ENCODE data around the gene RCC1. TPM values are rescaled to one million over a fixed set of nuclear protein-coding genes. Genes with fewer than 3 reads are reported as not detected.
"Not testable (repeated sequence)": the region's sequence is repeated elsewhere in the genome, so short reads cannot be mapped to it uniquely, and the experiment has no call there.

Gene RCC1
- total RNA-seq, 1 donor from 2014 or later, result 23.8 TPM

- Histone ChIP-seq H3K9me3 (no peaks in the 10 kb centered on the region), H3K4me1 (no peaks in the 10 kb centered on the region), H3K27ac (no peak overlapping the region), H3K36me3 (peaks cover 0 to 15% of the 10 kb centered on the region in 2 donors), H3K27me3 (no peaks in the 10 kb centered on the region), H3K4me3 (no peak overlapping the region)
- intact Hi-C loops (cut with DNase I), result no loop called here
- no peak for DNase-seq (ENCODE audit: extremely low spot score in 2 of 2)
- no peak for TF ChIP-seq CTCF (IDR thresholded peaks at IDR 0.05)
- TF ChIP-seq POLR2AphosphoS5 (IDR thresholded peaks at IDR 0.05; ENCODE audit: insufficient read depth in 1 of 2, low read depth in 1 of 2), result no peak
- no peak for TF ChIP-seq POLR2A (IDR thresholded peaks at IDR 0.05)
These were observed 32.4 kb downstream of the RCC1 start for GRCh38 chr1:28538286-28538685.

GRCh38 chr1:28540651-28541050 is 34.8 kb downstream of the RCC1 start:
- Histone ChIP-seq H3K4me1 (no peaks in the 10 kb centered on the region), H3K4me3 (no peak overlapping the region), H3K27ac (no peak overlapping the region), H3K27me3 (no peaks in the 10 kb centered on the region), H3K9me3 (no peaks in the 10 kb centered on the region), H3K36me3 (peaks cover 0 to 10% of the 10 kb centered on the region in 2 donors)
- DNase-seq (ENCODE audit: extremely low spot score in 2 of 2), result no peak
- no peak for TF ChIP-seq POLR2A (IDR thresholded peaks at IDR 0.05)
- TF ChIP-seq CTCF (IDR thresholded peaks at IDR 0.05), result no peak
- TF ChIP-seq POLR2AphosphoS5 (IDR thresholded peaks at IDR 0.05; ENCODE audit: insufficient read depth in 1 of 2, low read depth in 1 of 2), result no peak
- intact Hi-C loops (cut with DNase I), result no loop called here

- H3K36me3 ChIP-seq; intact Hi-C loops (cut with DNase I); H3K4me1 ChIP-seq; H3K4me3 ChIP-seq; H3K9me3 ChIP-seq; H3K27me3 ChIP-seq; DNase-seq (ENCODE audit: extremely low spot score in 2 of 2); H3K27ac ChIP-seq: not testable (repeated sequence)
These were observed 35.7 kb downstream of the RCC1 start for GRCh38 chr1:28541414-28542015.

- intact Hi-C loops (cut with DNase I), result no loop called here
- TF ChIP-seq POLR2A (IDR thresholded peaks at IDR 0.05) (no peak), CTCF (IDR thresholded peaks at IDR 0.05) (no peak), POLR2AphosphoS5 (IDR thresholded peaks at IDR 0.05; ENCODE audit: insufficient read depth in 1 of 2, low read depth in 1 of 2) (no peak)
- Histone ChIP-seq H3K36me3 (no peaks in the 10 kb centered on the region), H3K27me3 (no peaks in the 10 kb centered on the region), H3K4me3 (no peak overlapping the region), H3K27ac (no peak overlapping the region), H3K4me1 (no peaks in the 10 kb centered on the region), H3K9me3 (no peaks in the 10 kb centered on the region)
- no peak for DNase-seq (ENCODE audit: extremely low spot score in 2 of 2)
These were observed 39.4 kb downstream of the RCC1 start for GRCh38 chr1:28545246-28545628.

- intact Hi-C loops (cut with DNase I), result no loop called here
- TF ChIP-seq POLR2AphosphoS5 (IDR thresholded peaks at IDR 0.05; ENCODE audit: insufficient read depth in 1 of 2, low read depth in 1 of 2), result no peak
- no peak for TF ChIP-seq POLR2A (IDR thresholded peaks at IDR 0.05)
- no peak for TF ChIP-seq CTCF (IDR thresholded peaks at IDR 0.05)
- Histone ChIP-seq H3K4me1 (peaks cover 4% of the 10 kb centered on the region), H3K36me3 (no peaks in the 10 kb centered on the region), H3K9me3 (no peaks in the 10 kb centered on the region), H3K4me3 (no peak overlapping the region), H3K27me3 (no peaks in the 10 kb centered on the region), H3K27ac (no peak overlapping the region)
- no peak for DNase-seq (ENCODE audit: extremely low spot score in 2 of 2)
These were observed 42.5 kb downstream of the RCC1 start for GRCh38 chr1:28548318-28548717.

All from vagina (tissue), 2 donors.